GM12878 (cell line): ENCODE data around the gene GABBR2. TPM values are rescaled to one million over a fixed set of nuclear protein-coding genes. Genes with fewer than 3 reads are reported as not detected.

Source experiments
- ATAC-seq: fragments of 200-7000 bp; cut with Tn5 transposase; 3 replicates; pipeline ENCODE4 v1.9.1; 2020; ENCODE audit warnings: mild to moderate bottlenecking, moderate library complexity
- BruUV-seq: library from RNA; stranded (reverse); fragments of 400-500 nt; replicated peaks from 2 replicates; lab custom pipeline; 2021; lab: Mats Ljungman, UMichigan
- CTCF ChIA-PET: fragments of 300-600 bp; sonication (Branson Sonifier 250); formaldehyde crosslinking; extraction: SDS; loops from one replicate; lab custom pipeline; 2021; ENCODE audit warnings: inconsistent platforms; lab: Yijun Ruan, JAX
- POLR2A ChIA-PET: fragments of 350-600 bp; formaldehyde crosslinking; extraction: SDS; loops from one replicate; lab custom pipeline; 2021; ENCODE audit warnings: inconsistent platforms; lab: Charles Lee
- RAD21 ChIA-PET: fragments of 300-600 bp; sonication (Branson Sonifier 250); formaldehyde crosslinking; loops from one replicate; lab custom pipeline; 2023; ENCODE audit warnings: antibody characterized with exemption; ENCODE audit not compliant: unreplicated experiment; lab: Charles Lee
- SMC1A ChIA-PET: fragments of 300-600 bp; sonication (Branson Sonifier 250); formaldehyde crosslinking; loops from one replicate; lab custom pipeline; 2023; ENCODE audit not compliant: unreplicated experiment, uncharacterized antibody; lab: Charles Lee
- DNase-seq: peaks from one replicate; pipeline ENCODE4 v3.0.0-alpha.2; 2011; ENCODE audit warnings: low read depth, low spot score
- FAIRE-seq: peaks from 3 replicates; lab custom pipeline; 2011; peaks lifted over from hg19 to GRCh38; lab: Jason Lieb, UNC
- H2AFZ ChIP-seq: 2 replicates; pipeline ENCODE4 v1.6.0; 2011; ENCODE audit warnings: low read depth, low read length, control low read depth; ENCODE audit not compliant: control insufficient read depth
- H3K27ac ChIP-seq: 2 replicates; pipeline ENCODE4 v1.5.1; 2011; ENCODE audit warnings: control low read depth; ENCODE audit not compliant: control insufficient read depth, insufficient read depth
- H3K27me3 ChIP-seq, 2 experiments: replicated peaks in 1 of 2; 2 replicates each; pipeline versions ENCODE4 v1.6.0 to v1.6.1; 2011; ENCODE audit warnings: low read length in 1 of 2; ENCODE audit not compliant: control insufficient read depth in 2 of 2, insufficient read depth in 2 of 2
- H3K36me3 ChIP-seq, 2 experiments: 2 replicates each; pipeline ENCODE4 v1.5.1; 2011; ENCODE audit warnings: low read length in 1 of 2; ENCODE audit not compliant: control insufficient read depth in 2 of 2, insufficient read depth in 2 of 2
- H3K4me1 ChIP-seq: 2 replicates; pipeline ENCODE4 v1.6.1; 2011; ENCODE audit warnings: mild to moderate bottlenecking, low read length, moderate library complexity, mixed read lengths; ENCODE audit not compliant: control insufficient read depth, insufficient read depth
- H3K4me2 ChIP-seq: 2 replicates; pipeline ENCODE4 v1.6.0; 2011; ENCODE audit warnings: control low read depth; ENCODE audit not compliant: control insufficient read depth, insufficient read depth
- H3K4me3 ChIP-seq: fragments of 200-600 bp; sonication (generic); 2 replicates; pipeline ENCODE4 v1.5.1; 2016
- H3K79me2 ChIP-seq: 2 replicates; pipeline ENCODE4 v1.6.0; 2011; ENCODE audit warnings: low read length; ENCODE audit not compliant: control insufficient read depth, insufficient read depth
- H3K9ac ChIP-seq: 2 replicates; pipeline ENCODE4 v1.8.0; 2011; ENCODE audit warnings: low read length, control low read depth, mixed read lengths; ENCODE audit not compliant: control insufficient read depth, insufficient read depth
- H3K9me3 ChIP-seq: replicated peaks from 3 replicates; pipeline ENCODE4 v1.5.1; 2011; ENCODE audit warnings: mild to moderate bottlenecking, low read length; ENCODE audit not compliant: control insufficient read depth, insufficient read depth
- H4K20me1 ChIP-seq: 2 replicates; pipeline ENCODE4 v1.6.0; 2011; ENCODE audit not compliant: control insufficient read depth, insufficient read depth
- BCL11A ChIP-seq: IDR thresholded peaks from 2 replicates; pipeline ENCODE4 v1.6.1; 2011; ENCODE audit warnings: low read depth, low read length
- HDGF ChIP-seq: fragments of 450-650 bp; IDR thresholded peaks from 2 replicates; pipeline ENCODE4 v1.6.1; 2016; ENCODE audit warnings: antibody characterized with exemption
- MTA2 ChIP-seq: fragments of 450-650 bp; IDR thresholded peaks from 2 replicates; pipeline ENCODE4 v1.6.1; 2016; ENCODE audit warnings: low read depth, mild to moderate bottlenecking, moderate library complexity
- NFXL1 ChIP-seq: fragments of 450-650 bp; IDR thresholded peaks from 2 replicates; pipeline ENCODE4 v1.6.1; 2017; ENCODE audit warnings: antibody characterized with exemption, mild to moderate bottlenecking, borderline replicate concordance
- NKRF ChIP-seq: fragments of 450-650 bp; conservative IDR thresholded peaks from 2 replicates; pipeline ENCODE4 v1.6.1; 2017; ENCODE audit warnings: mild to moderate bottlenecking, moderate library complexity
- PAX5 ChIP-seq: IDR thresholded peaks from 2 replicates; pipeline ENCODE4 v1.6.1; 2011; ENCODE audit warnings: low read depth, low read length, borderline replicate concordance
- TCF3 ChIP-seq: IDR thresholded peaks from 2 replicates; pipeline ENCODE4 v1.6.1; 2012; ENCODE audit warnings: low read depth, mild to moderate bottlenecking, low read length, borderline replicate concordance; ENCODE audit not compliant: insufficient read depth
- ZBTB4 ChIP-seq: fragments of 450-650 bp; formaldehyde crosslinking; IDR thresholded peaks from 2 replicates; pipeline ENCODE4 v1.4.0; 2022; ENCODE audit warnings: mild to moderate bottlenecking, moderate library complexity
- ZNF207 ChIP-seq: fragments of 450-650 bp; IDR thresholded peaks from 2 replicates; pipeline ENCODE4 v1.6.1; 2014; ENCODE audit warnings: antibody characterized with exemption, mild to moderate bottlenecking, borderline replicate concordance
- WGBS: methylation state at CpG from one replicate; pipeline ENCODE4 v1.1.6; 2016; ENCODE audit warnings: low lambda C conversion rate; ENCODE audit not compliant: insufficient replicate concordance, insufficient coverage; ENCODE audit errors: missing lambda C conversion rate; 5-methylcytosine and 5-hydroxymethylcytosine counted together
- in situ Hi-C: fragments of 300-500 bp; cut with MboI; formaldehyde crosslinking; loops from 9 replicates; pipeline ENCODE4 v1.14.3; 2018; ENCODE audit warnings: mixed read lengths
- intact Hi-C: fragments of 100-400 bp; cut with micrococcal nuclease; formaldehyde crosslinking; loops from one replicate; pipeline ENCODE4 v1.14.2; 2022; ENCODE audit not compliant: unreplicated experiment
- polyA plus RNA-seq, 11 experiments: library from polyadenylated mRNA; depleted of rRNA in 4 of 11; unstranded in 6 of 11; stranded (reverse) in 5 of 11; fragments of >200 nt; fragmentation: Nextera tagmentation in 4 of 11; fragmentation: Illumina TruSeq in 1 of 11; extraction: Ambion mirVana in 4 of 11; extraction: Trizol in 1 of 11; gene quantifications; 1 replicate in 1 of 11; 2 replicates in 10 of 11; pipeline versions ENCODE4 v1.2.1 to v1.2.3, GENCODE V29; 2011 to 2016; ENCODE audit warnings: inconsistent platforms in 2 of 11, missing spikeins in 2 of 11, low read depth in 1 of 11
- total RNA-seq, 4 experiments: library from RNA; depleted of rRNA in 3 of 4; stranded (reverse); fragments of >200 nt in 3 of 4; fragmentation: Illumina TruSeq in 1 of 4; extraction: Trizol in 1 of 4; gene quantifications; 2 replicates each; pipeline versions ENCODE4 v1.2.1 to v1.2.3, GENCODE V29; 2013 to 2021

GABBR2 gene
- total and polyA plus RNA-seq, 10 of the 15 experiments (the other 5 are each of a cell fraction or from before 2014, with no cell fraction given): 0.02 to 2.2 (median 0.06) TPM; not detected in 2

- no peak for TF ChIP-seq TCF3
- no peak for TF ChIP-seq BCL11A
- TF ChIP-seq MTA2: no peak
- TF ChIP-seq HDGF: no peak
- TF ChIP-seq NFXL1: no peak
- no peak for TF ChIP-seq ZNF207
- no peak for TF ChIP-seq NKRF
These were observed 306.5 kb downstream of the GABBR2 start (continued) for GRCh38 chr9:98402019-98402840.

- POLR2A ChIA-PET: no interaction called here
- no peaks in the 10 kb centered on the region for H3K36me3 ChIP-seq
- H3K4me2 ChIP-seq: no peak overlapping the region
- no peak overlapping the region for H2AFZ ChIP-seq
- RAD21 ChIA-PET: no interaction called here
- no peak for DNase-seq
- intact Hi-C loops: no loop called here
- SMC1A ChIA-PET: no interaction called here
- no peaks in the 10 kb centered on the region for H3K27me3 ChIP-seq
- H4K20me1 ChIP-seq: no peaks in the 10 kb centered on the region
- in situ Hi-C loops: no loop called here
- WGBS: 34% methylated on average over 11 of the region's 11 CpGs
- H3K9me3 ChIP-seq: no peaks in the 10 kb centered on the region
- no peak overlapping the region for H3K9ac ChIP-seq
- no peak overlapping the region for H3K27ac ChIP-seq
- no peaks in the 10 kb centered on the region for H3K4me1 ChIP-seq
- no peak for ATAC-seq
- CTCF ChIA-PET: no interaction called here
- no TSS peak for BruUV-seq
- H3K79me2 ChIP-seq: no peaks in the 10 kb centered on the region
- no peak for FAIRE-seq
- no peak overlapping the region for H3K4me3 ChIP-seq
- TF ChIP-seq PAX5 (no peak), ZBTB4 (CRISPR knock-in tag) (no peak)
These were observed 307.4 kb downstream of the GABBR2 start for GRCh38 chr9:98401140-98402018.
